RCC 7860 (cell line): Measurements from ENCODE around the gene LGI2.
"Not testable (repeated sequence)": the region's sequence is repeated elsewhere in the genome, so short reads cannot be mapped to it uniquely, and the experiment has no call there.

Experiments used
- DNase-seq: peaks from one replicate; pipeline ENCODE4 v3.0.0-alpha.2; 2015; ENCODE audit warnings: low spot score
- FAIRE-seq: peaks from 2 replicates; lab custom pipeline; 2012; peaks lifted over from hg19 to GRCh38; lab: Jason Lieb, UNC

The LGI2 gene, protein sequence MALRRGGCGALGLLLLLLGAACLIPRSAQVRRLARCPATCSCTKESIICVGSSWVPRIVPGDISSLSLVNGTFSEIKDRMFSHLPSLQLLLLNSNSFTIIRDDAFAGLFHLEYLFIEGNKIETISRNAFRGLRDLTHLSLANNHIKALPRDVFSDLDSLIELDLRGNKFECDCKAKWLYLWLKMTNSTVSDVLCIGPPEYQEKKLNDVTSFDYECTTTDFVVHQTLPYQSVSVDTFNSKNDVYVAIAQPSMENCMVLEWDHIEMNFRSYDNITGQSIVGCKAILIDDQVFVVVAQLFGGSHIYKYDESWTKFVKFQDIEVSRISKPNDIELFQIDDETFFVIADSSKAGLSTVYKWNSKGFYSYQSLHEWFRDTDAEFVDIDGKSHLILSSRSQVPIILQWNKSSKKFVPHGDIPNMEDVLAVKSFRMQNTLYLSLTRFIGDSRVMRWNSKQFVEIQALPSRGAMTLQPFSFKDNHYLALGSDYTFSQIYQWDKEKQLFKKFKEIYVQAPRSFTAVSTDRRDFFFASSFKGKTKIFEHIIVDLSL

GRCh38 chr4:25030277-25031076, at the start of gene LGI2:
Gene LGI2 (minus strand): TSS chr4:25030946. CDS start chr4:25030693, 253 bp downstream.
- FAIRE-seq (no peak), DNase-seq (no peak)

- FAIRE-seq (no peak), DNase-seq (no peak)
Measured at GRCh38 chr4:25078523-25078922, 47.8 kb upstream of the LGI2 start.

GRCh38 chr4:25076625-25077398, 46.1 kb upstream of the LGI2 start:
- no peak for FAIRE-seq
- DNase-seq = no peak

- DNase-seq = no peak
- FAIRE-seq = no peak
Measured at GRCh38 chr4:25075851-25076250, 45.1 kb upstream of the LGI2 start.

DNA sequence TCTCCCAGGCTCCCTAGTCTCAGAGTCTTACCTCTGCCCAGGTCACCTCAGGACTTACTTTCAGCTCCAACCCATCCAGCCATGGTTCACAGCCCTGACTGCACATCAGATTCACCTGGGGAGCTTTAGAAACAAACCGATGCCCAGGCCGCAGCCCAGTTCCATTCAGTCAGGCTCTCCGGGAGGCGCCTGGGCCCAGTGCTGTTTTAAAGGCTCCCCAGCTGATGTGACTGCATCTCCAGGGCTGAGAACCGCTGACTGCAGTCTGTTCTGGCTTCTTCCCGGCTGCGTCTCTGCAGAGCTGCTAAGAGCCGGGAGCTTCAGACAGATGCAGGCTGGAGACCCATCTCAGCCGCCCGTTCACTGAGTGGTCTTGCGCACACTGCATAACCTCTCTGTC, 44.4 kb upstream of the LGI2 start:
- DNase-seq (no peak), FAIRE-seq (no peak)

- FAIRE-seq (no peak), DNase-seq (no peak)
Measured at GRCh38 chr4:25070545-25070944, 39.8 kb upstream of the LGI2 start.

GRCh38 chr4:25069014-25069413, 38.3 kb upstream of the LGI2 start:
- DNase-seq (no peak), FAIRE-seq (no peak)

DNA sequence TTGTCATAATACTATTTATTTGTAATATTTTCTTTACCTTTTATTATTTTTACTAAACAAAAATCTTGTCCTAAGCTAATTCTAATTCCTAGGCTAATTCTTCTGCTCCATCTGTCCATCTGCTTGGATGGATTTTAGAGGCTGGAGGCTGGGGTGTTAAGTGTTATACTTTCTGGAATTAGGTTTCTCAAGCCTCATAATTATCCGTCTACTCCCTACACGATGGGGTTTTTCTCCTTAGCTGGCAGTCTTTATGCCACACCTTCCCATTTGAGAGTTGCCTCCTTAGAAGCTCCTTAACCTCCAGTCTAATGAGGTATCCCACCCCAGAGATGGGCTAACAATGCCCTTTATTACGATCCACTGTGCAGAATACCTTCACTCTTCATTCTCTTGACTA, 37.6 kb upstream of the LGI2 start:
- FAIRE-seq = no peak
- no peak for DNase-seq

- FAIRE-seq = no peak
Measured at GRCh38 chr4:25065932-25066590, 35.3 kb upstream of the LGI2 start.

GRCh38 chr4:25065431-25065858, 34.7 kb upstream of the LGI2 start:
- DNase-seq (no peak), FAIRE-seq (no peak)

More at GRCh38 chr4:25065932-25066590, 35.3 kb upstream of the LGI2 start:
- DNase-seq = no peak

GRCh38 chr4:25064447-25064846, 33.7 kb upstream of the LGI2 start:
- DNase-seq, FAIRE-seq: not testable (repeated sequence)

DNA sequence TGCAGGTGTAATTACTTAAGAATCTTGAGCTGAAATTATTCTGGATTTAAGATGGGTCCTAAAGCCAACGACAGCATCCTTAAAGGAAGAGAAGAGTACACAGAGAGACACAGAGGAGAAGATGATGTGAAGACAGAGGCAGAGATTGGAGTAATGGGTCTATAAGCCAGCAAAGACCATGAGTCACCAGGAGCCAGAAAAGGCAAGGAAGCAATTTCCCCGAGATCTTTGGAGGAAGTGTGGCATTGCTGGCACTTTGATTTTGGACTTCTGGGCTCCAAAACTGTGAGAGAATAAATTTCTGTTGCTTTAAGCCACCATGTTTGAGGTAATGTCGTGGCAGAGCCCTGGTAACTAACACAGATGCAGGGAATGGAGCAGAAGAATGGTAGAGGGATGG, 32.4 kb upstream of the LGI2 start:
- DNase-seq (no peak), FAIRE-seq (no peak)

- FAIRE-seq (no peak), DNase-seq (no peak)
Measured at GRCh38 chr4:25062098-25062497, 31.4 kb upstream of the LGI2 start.

GRCh38 chr4:25061602-25062001, 30.9 kb upstream of the LGI2 start:
- FAIRE-seq (no peak), DNase-seq (no peak)

DNA sequence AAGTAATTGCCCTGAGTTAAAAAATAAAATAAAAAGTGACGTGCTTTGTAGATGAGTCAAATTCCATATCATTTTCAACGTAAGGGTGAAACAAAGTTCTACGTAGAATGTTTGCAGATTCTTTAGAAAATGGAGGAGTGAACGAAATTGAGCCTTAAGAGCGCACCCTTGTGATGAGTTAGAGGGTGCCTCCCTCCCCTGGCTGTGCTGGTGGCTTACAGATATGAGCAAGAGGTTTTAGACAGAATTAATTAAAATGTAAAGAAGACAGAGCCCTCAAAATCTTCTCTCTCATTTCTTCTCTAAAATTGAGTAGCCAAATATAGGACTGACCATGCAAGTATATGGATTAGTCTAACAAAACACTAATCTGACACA, 30.2 kb upstream of the LGI2 start:
- no peak for FAIRE-seq

DNA sequence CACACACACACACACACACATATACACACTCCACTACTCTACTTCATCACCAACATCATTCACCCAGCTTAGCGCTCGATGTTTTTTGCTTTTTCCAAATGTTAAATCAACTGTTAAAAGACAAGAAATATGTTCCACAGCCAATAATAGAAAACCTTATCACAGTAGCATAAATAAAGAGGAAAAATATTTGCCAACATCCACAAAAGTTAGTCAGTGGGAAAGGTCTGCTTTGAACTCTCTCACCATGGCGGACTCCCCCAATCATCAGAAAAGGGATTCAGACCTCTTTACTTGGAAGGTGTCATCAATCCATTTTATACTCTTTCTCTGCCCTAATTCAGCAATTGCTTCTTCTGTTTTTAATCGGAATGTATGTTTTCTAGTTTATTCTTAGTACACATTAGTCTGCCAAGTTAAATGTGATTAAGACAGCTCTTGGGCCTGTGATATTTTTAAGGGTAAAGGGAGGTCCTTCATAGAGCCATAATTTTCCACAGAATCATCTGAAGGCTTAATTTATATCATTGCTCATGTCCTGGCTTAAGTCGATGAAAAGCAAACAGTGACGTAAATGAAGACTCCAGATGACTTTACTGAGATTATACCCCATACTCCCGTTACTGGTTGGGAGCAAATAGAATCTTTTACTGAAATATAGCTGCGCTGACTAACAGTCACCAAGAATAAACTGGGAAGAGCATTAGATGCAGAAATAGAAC, 29.7 kb upstream of the LGI2 start:
- DNase-seq = no peak
- FAIRE-seq = no peak

More for the DNA sequence above, 30.2 kb upstream of the LGI2 start:
- DNase-seq = no peak

GRCh38 chr4:25059791-25060190, 29.0 kb upstream of the LGI2 start:
- FAIRE-seq = no peak
- DNase-seq = no peak

GRCh38 chr4:25058796-25059195, 28.1 kb upstream of the LGI2 start:
- DNase-seq = no peak
- no peak for FAIRE-seq

GRCh38 chr4:25057299-25057698, 26.6 kb upstream of the LGI2 start:
- no peak for FAIRE-seq

GRCh38 chr4:25052037-25052436, 21.3 kb upstream of the LGI2 start:
- not testable (repeated sequence) for DNase-seq, FAIRE-seq

More at GRCh38 chr4:25057299-25057698, 26.6 kb upstream of the LGI2 start:
- DNase-seq = no peak
